GM08714 (cell line): ENCODE data around the gene CSDE1.

Experiments used
- H3K4me3 ChIP-seq: fragments of 200-500 bp; sonication (Bioruptor generic); 2 replicates; pipeline ENCODE4 v1.5.1; 2014; ENCODE audit warnings: mild to moderate bottlenecking, low read length, inconsistent platforms
- ZNF274 ChIP-seq: IDR thresholded peaks from 2 replicates; pipeline ENCODE4 v1.6.1; 2012; ENCODE audit warnings: mild to moderate bottlenecking, low read depth, low read length

The CSDE1 gene

DNA sequence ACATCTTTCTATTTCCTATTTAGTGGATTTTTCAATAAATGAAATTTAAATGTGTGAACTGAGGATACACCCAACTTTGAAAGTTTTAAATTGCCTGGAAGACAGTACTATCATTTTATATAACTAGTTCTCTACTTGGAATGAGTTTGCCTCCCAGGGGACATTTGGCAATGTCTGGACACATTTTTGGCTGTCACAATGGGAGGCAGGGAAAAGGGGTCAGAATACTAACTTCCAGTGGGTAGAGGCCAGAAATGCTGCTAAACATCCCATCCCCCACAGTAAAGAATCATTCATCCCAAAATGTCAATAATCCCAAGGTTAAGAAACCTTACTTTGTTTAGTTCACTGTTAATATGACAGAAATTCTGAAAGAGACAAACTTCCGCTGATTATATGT lies 28.0 kb downstream of the CSDE1 start:
- no peak overlapping the region for H3K4me3 ChIP-seq
- no peak for TF ChIP-seq ZNF274

DNA sequence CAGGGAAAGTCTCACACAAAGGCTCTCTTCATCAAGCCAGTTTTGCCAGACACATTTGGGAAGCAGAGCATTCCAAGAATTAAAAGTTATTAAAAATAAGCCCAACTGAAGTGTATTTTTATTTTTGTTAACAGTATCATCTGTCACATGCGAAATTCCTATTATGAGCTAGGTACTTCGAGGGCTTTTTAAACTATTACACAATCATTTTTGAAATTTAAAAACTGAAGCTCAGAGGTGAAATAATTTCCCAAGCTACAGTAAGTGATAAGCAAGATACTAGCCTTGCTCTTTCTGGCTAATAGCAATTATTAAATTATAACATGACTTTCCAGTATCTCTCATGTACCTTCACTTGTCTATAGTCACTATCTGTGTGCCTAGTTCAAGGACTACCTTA lies 29.2 kb downstream of the CSDE1 start:
- no peak for TF ChIP-seq ZNF274
- no peak overlapping the region for H3K4me3 ChIP-seq

DNA sequence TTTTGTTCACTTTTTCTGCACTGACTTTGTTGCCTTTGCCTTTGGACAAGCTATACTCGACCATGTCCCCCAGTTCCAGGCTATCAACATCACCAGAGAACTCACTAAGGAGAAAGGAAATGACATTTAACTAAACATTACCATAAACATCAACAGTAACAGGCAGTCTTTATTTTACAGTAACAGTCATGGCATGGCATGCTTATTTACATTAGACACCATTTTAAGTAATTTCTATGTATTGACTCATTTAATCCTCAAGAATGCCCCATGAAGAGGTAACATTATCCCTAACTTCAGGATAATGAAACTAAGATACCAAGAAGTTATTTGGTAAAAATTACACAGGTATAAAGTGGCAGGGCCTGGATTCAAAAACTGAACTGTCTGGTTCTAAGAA lies 32.6 kb downstream of the CSDE1 start:
- H3K4me3 ChIP-seq, result no peak overlapping the region
- TF ChIP-seq ZNF274, result no peak

DNA sequence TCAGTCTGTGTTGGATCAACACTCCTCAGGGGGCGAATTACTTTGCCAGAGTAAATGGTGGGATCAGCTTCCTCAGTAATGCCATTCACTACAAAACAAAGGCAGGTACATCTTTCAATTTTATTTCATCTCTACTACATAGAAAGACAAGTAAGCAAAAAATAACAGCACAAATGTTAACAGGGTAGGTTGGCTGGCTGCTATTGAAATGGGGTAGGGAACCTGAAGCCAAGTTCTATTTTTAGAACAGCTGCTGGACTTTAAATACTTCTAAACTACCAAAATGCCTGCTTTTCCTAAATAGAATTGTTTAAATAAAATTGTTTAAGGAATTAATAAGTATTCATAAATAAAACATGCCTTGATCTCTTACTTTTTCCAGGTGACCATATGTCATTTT lies 33.9 kb downstream of the CSDE1 start:
- no peak overlapping the region for H3K4me3 ChIP-seq
- no peak for TF ChIP-seq ZNF274

DNA sequence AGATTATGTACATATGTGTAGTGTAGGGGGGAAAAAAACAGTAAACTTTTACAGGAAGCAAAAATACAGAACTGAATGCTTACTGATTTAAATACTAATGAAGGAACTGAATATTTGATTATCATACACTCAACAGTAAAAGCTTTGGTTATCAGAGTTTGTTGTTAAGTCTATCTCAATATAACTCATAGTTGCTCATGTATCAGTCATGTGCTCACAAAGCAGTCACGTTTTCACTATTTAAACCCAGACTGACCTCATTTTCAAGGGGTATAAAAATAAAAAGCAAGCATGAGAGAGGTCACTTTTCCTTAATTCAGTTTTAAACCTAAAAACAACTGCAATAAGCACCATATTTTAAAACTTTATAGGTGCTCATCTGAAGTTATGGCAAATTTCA lies 34.3 kb downstream of the CSDE1 start:
- no peak for TF ChIP-seq ZNF274
- no peak overlapping the region for H3K4me3 ChIP-seq

DNA sequence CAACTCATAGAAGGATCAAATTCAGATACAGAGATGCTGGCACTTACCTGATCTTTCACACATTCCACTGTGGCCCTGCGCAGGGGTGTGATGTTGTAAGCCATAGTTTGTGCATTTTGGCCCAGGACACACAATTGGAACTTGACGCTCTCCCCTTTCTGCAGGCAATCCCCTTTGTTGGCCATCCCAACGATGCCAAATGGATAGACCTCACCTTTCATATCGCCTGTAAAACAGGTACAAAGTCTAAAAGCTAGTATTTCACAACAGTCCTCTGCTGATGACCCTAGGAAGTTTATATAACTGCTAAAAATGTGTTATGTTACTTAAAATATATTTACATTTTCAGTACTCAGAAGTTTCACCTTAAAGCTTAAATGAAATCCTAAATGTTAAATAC lies 37.3 kb downstream of the CSDE1 start:
- TF ChIP-seq ZNF274, result no peak
- H3K4me3 ChIP-seq, result no peak overlapping the region

DNA sequence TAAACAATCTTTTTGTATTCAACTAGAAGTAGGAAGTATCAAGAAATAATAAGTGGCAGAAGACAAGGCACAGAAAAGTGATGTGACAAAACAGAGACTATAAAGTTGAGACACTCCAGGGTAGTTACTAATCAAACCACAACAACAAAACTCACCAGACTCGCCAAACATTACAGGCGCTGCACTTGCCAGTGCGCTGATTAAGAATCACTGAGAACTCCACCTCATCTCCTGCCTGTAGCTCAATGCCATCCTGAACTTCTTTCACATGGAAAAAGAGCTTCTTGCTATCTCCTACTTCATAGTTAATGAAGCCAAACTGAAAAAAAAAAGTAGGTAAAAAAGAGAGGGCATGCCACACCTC lies 38.4 kb downstream of the CSDE1 start:
- no peak for TF ChIP-seq ZNF274
- no peak overlapping the region for H3K4me3 ChIP-seq

DNA sequence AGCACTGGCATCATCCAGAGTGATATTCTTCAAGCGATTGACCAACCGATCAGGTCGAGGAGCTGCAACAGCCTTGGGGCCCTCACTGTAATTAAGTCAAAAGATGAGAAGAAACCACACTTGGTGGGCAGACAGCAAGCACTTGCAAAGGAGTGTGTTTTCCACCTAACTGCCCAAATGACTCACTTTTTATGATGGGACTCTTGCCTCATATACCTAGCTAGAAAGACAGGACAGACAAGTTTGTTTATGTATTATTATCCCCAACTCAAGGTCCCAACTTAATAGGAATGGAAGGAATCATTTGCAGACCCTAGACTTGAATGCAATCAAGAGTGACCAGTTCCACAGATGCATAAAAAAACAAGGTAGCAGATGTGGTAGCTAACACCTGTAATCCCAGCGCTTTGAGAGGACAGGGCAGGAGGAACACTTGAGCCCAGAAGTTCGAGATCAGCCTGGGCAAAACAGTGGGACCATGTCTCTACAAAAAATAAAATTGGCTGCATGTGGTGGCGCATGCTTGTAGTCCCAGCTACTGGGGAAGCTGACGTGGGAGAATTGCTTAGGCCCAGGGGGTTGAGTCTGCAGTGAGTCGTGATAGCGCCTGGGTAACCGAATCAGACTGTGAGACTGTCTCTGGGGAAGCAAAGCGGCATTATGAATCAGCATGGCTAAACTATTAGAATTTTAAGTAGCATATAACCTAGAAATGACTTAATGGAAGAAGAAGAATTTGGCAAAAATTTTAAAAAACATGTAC lies 38.9 kb downstream of the CSDE1 start:
- TF ChIP-seq ZNF274, result no peak
- H3K4me3 ChIP-seq, result no peak overlapping the region

DNA sequence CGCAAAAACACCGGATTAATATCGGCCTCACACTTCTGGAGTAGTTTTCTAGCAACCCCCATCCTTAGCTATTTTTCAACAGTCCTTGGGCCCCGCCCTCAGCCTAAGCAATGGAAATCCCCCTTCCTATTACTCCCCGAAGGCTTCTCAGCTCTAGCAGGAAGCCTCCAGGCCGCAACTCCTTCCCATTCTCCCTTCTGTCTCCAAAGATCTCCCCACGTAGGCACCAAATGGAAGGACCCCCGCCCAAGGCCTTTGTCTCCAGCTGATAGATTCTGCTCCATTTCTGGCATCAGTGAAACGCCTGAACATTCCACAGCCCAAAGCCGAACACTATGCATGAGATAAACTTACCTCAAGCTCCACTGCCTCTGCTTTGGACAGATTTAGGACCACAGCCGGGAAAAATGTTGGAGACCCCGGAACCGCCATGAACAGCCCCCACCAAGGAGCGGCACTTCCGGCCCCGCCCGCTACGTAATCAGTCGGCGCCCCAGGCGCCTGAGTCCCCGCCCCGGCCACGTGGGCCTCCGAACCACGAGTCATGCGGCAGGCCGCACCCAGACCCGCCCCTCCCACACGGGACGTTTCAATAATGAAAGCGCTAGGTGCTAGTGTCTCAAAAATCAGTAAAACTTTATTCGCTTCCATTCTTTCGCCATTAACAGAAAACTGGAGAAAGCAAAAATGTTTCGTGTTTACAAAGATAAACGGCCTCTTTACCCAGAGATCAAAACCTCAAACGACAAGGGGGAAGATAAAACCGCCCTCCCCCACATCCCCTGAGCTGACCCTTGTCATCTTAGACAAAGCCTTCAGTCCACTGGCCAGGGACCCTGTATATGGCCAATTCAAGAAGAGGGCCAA lies 41.2 kb downstream of the CSDE1 start, which contains the start of gene NRAS:
NRAS (minus strand) TSS at position 468 of the 867 bp plus-strand sequence. CDS start 611 bp downstream, outside the sequence.
- TF ChIP-seq ZNF274, result no peak
- peak within 1 kb of the TSS; percentile 77 for H3K4me3 ChIP-seq

DNA sequence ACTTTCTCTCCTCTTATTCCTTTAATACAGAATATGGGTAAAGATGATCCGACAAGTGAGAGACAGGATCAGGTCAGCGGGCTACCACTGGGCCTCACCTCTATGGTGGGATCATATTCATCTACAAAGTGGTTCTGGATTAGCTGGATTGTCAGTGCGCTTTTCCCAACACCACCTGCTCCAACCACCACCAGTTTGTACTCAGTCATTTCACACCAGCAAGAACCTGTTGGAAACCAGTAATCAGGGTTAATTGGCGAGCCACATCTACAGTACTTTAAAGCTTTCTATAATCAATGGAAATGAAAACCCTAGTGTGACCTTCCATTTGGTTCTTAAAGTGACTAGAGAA lies 41.9 kb downstream of the CSDE1 start:
- TF ChIP-seq ZNF274, result no peak
- peak overlapping the region; percentile 77 for H3K4me3 ChIP-seq

DNA sequence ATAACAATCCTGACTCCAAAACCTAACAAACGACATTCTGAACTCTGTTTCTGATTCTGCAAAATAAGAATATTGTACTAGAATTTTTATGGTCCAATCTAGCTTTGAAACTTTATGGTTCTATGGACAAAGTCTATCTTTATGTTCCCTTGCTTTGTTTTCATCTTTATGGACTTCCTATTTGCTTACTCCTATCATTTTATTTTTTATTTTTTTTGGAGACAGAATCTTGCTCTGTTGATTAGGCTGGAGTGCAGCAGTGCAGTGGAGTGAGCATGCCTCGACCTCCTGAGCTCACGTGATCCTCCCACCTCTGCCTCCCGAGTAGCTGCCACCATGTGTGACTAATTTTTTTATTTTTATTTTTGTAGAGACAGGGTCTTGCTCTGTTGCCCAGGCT lies 44.8 kb downstream of the CSDE1 start:
- no peak overlapping the region for H3K4me3 ChIP-seq
- TF ChIP-seq ZNF274, result no peak

DNA sequence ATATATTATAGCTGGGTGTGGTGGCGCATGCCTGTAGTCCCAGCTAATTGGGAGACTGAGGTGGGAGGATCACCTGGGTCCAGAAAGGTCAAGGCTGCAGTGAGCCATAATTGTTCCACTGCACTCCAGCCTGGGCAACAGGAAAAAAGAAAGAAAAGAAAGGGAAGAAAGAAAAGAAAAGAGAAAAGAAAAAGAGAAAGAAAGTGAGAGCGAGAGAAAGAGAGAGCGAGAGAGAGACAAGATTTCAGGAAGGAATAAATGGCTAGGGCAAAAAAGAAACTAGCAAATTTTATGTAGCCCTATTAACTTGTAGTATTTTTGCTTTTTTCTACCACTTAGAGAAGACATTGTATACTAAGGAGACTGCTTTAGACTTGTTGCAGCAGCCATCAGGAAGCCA lies 47.4 kb downstream of the CSDE1 start:
- no peak for TF ChIP-seq ZNF274
- no peak overlapping the region for H3K4me3 ChIP-seq

DNA sequence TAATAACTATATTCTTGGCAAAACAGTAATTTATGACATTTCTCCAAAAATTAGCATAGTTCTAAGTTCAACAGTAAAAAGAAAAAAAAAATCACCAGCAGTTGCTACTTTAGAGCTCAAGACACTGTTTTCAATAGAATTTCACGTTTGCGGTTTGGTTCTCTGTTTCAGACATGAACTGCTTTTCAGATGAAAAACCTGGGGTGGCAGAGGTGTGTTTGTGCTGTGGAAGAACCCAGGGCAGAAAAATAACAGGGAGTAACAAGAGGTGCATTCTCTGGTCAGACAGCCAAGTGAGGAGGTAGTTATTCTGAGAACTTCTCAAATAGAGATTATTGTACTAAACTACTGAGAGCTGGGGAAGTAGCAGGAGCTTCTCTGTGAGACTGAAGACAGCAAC lies 50.2 kb downstream of the CSDE1 start:
- no peak overlapping the region for H3K4me3 ChIP-seq
- no peak for TF ChIP-seq ZNF274

DNA sequence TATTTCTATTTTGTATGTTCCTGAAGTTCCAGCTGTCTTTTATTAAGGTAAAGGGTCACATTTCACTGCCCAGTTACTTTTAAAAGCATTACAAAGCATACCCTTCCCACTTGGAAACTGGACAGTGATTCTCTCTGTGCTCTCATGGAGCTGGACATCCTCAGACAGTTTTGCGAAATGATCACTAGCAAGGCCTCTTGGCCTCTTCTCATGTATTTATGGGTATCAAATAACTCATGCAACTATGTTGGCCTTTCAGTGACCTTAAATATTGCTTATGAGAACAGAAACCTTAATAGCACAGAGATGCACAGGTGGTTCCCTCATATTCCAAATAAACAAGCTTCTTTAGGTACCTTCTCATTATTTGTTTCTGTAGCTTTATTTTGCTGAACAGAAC lies 54.5 kb downstream of the CSDE1 start:
- no peak overlapping the region for H3K4me3 ChIP-seq
- TF ChIP-seq ZNF274, result no peak

DNA sequence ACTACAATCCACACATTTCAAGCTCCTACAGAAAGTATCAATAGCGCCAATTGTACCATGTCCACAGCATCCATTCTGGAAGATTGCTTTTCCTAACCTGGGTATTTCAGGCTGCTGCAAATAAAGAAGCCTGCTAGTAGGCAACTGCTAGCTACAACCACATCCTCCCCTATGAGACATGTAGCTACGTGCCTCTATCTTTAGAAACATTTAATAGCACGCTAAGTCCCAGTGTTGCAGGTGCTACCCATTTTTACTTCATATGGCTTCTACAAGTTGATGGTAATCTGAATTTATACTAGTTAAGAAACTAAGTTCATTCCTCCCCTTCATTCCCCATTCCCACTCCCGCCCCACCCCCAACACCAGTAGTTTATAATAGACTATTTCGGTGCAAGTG lies 55.0 kb downstream of the CSDE1 start:
- H3K4me3 ChIP-seq, result no peak overlapping the region
- no peak for TF ChIP-seq ZNF274
